HEK293 (cell line): Measurements from ENCODE around the gene C19orf73.

ENCODE experiments used
- CTCF ChIP-seq: fragments of 450-650 bp; formaldehyde crosslinking; IDR thresholded peaks from 2 replicates; pipeline ENCODE4 v1.5.1; 2016; ENCODE audit warnings: missing biosample characterization, missing genetic modification characterization
- REST ChIP-seq: fragments of 450-650 bp; formaldehyde crosslinking; IDR thresholded peaks from 2 replicates; pipeline ENCODE4 v1.5.1; 2016; ENCODE audit warnings: missing biosample characterization, missing genetic modification characterization
- ZBTB26 ChIP-seq: fragments of 450-650 bp; formaldehyde crosslinking; optimal IDR thresholded peaks from 2 replicates; pipeline ENCODE3; 2016; ENCODE audit warnings: missing biosample characterization, mild to moderate bottlenecking, missing genetic modification characterization
- ZNF610 ChIP-seq: fragments of 450-650 bp; formaldehyde crosslinking; IDR thresholded peaks from 2 replicates; pipeline ENCODE4 v1.5.1; 2016; ENCODE audit warnings: missing biosample characterization, missing genetic modification characterization, borderline replicate concordance
- ZNF76 ChIP-seq: fragments of 450-650 bp; formaldehyde crosslinking; IDR thresholded peaks from 2 replicates; pipeline ENCODE4; 2016; ENCODE audit warnings: low read depth, missing biosample characterization, missing genetic modification characterization, borderline replicate concordance

GRCh38 chr19:49069026-49069425 is 49.9 kb downstream of the C19orf73 start:
- TF ChIP-seq CTCF, result no peak
- no peak for TF ChIP-seq ZNF610 (tag by site-specific recombination)
- no peak for TF ChIP-seq ZNF76 (tag by site-specific recombination)
- TF ChIP-seq ZBTB26 (tag by site-specific recombination), result no peak
- TF ChIP-seq REST, result no peak
